MCF 10A (cell line): ENCODE measurements around the gene DNAJC18. TPM values are rescaled to one million over a fixed set of nuclear protein-coding genes. Genes with fewer than 3 reads are reported as not detected.

Source experiments
- BruUV-seq: library from RNA; stranded (reverse); fragments of 400-500 nt; replicated peaks from 2 replicates; lab custom pipeline; 2021; lab: Mats Ljungman, UMichigan
- CTCF ChIA-PET: fragments of 300-600 bp; sonication (Branson Sonifier 250); formaldehyde crosslinking; extraction: SDS; loops from one replicate; lab custom pipeline; 2021; ENCODE audit warnings: antibody characterized with exemption, inconsistent platforms; lab: Yijun Ruan, JAX
- POLR2A ChIA-PET: fragments of 300-600, 350-650 bp; sonication (Branson Sonifier 250); formaldehyde crosslinking; extraction: SDS; loops from one replicate; lab custom pipeline; 2020; ENCODE audit warnings: antibody characterized with exemption, inconsistent platforms; lab: Yijun Ruan, JAX
- DNase-seq: peaks from one replicate; pipeline ENCODE4 v3.0.0-alpha.2; 2018; ENCODE audit not compliant: unreplicated experiment
- H3K27ac Mint-ChIP-seq: one replicate; pipeline ENCODE4 v1.8.0; 2022; ENCODE audit warnings: mild to moderate bottlenecking, low read depth, mixed read lengths; ENCODE audit not compliant: unreplicated experiment
- H3K27me3 Mint-ChIP-seq: one replicate; pipeline ENCODE4 v1.8.0; 2022; ENCODE audit warnings: mixed read lengths; ENCODE audit not compliant: insufficient read depth, unreplicated experiment
- H3K36me3 Mint-ChIP-seq: one replicate; pipeline ENCODE4 v1.8.0; 2022; ENCODE audit warnings: mild to moderate bottlenecking, moderate library complexity, mixed read lengths; ENCODE audit not compliant: insufficient read depth, unreplicated experiment
- H3K4me1 Mint-ChIP-seq: one replicate; pipeline ENCODE4 v1.8.0; 2022; ENCODE audit warnings: mixed read lengths; ENCODE audit not compliant: insufficient read depth, unreplicated experiment
- H3K4me3 Mint-ChIP-seq: one replicate; pipeline ENCODE4 v1.8.0; 2022; ENCODE audit warnings: mild to moderate bottlenecking, moderate library complexity, mixed read lengths; ENCODE audit not compliant: unreplicated experiment
- H3K9me3 Mint-ChIP-seq: one replicate; pipeline ENCODE4 v1.8.0; 2022; ENCODE audit warnings: mixed read lengths; ENCODE audit not compliant: unreplicated experiment
- CTCF ChIP-seq: fragments of 200-600 bp; IDR thresholded peaks from one replicate; pipeline ENCODE4 v1.8.0; 2022; ENCODE audit warnings: antibody characterized with exemption, mild to moderate bottlenecking; ENCODE audit not compliant: unreplicated experiment
- intact Hi-C: fragments of 100-400 bp; cut with micrococcal nuclease; formaldehyde crosslinking; loops from 2 replicates; pipeline ENCODE4 v1.14.1; 2022
- total RNA-seq: library from RNA; stranded (reverse); gene quantifications from 2 replicates; pipeline ENCODE4 v1.2.3, GENCODE V29; 2022

DNAJC18 gene
- total RNA-seq, 1 experiment from 2014 or later, result 15.1 TPM

DNA sequence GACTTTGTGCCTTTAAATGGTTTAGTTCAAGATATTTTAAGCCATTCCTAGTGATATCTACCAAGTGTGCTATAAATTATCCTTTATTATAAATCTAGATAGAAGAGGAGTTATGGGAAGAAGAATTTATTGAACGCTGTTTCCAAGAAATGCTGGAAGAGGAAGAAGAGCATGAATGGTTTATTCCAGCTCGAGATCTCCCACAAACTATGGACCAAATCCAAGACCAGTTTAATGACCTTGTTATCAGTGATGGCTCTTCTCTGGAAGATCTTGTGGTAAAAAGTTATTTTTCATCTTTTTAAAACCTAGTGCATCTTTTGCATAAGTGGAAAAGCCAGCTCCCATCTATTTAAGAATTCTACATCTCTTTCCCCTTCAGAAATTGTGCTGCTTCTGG, 74.9 kb downstream of the DNAJC18 start:
- H3K27ac Mint-ChIP-seq, result no peak overlapping the region
- CTCF ChIA-PET, result no interaction called here
- H3K4me3 Mint-ChIP-seq, result no peak overlapping the region
- no TSS peak for BruUV-seq
- intact Hi-C loops, result no loop called here
- peaks cover 6% of the 10 kb centered on the region for H3K4me1 Mint-ChIP-seq
- no peaks in the 10 kb centered on the region for H3K27me3 Mint-ChIP-seq
- POLR2A ChIA-PET, result interaction anchor here (0.7 to 1.3 kb wide), 2 partner anchors 9 to 19 kb away, joined by 3 to 5 read pairs; no protein-coding TSS in a partner anchor
- no peaks in the 10 kb centered on the region for H3K9me3 Mint-ChIP-seq
- peaks cover 86% of the 10 kb centered on the region for H3K36me3 Mint-ChIP-seq
- no peak for DNase-seq
- TF ChIP-seq CTCF, result no peak

DNA sequence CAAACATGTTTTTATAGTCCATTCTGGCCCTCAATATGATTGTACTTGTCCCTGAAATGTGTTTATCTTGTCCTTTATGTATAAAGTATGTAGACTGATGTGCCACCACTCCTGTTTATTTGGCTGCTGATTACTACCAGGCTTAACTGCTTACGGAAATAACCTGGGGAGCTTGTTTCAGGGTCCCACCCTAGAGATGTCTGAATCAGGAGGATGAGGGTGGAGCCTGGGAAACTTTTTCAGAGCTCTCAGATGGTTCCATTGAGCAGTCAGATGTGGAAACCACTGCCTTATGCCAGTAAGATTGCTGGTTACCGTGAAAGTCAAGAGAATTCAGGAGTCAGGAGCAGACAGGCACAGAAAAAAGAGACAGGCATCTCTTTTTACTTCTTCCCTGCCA, 75.4 kb downstream of the DNAJC18 start:
- Mint-ChIP-seq H3K27ac (no peak overlapping the region), H3K36me3 (peaks cover 86% of the 10 kb centered on the region), H3K9me3 (no peaks in the 10 kb centered on the region), H3K27me3 (no peaks in the 10 kb centered on the region), H3K4me1 (peaks cover 7% of the 10 kb centered on the region), H3K4me3 (no peak overlapping the region)
- TF ChIP-seq CTCF, result no peak
- ChIA-PET POLR2A (interaction anchor here (0.7 to 1.3 kb wide), 2 partner anchors 10 to 18 kb away, joined by 3 to 5 read pairs; no protein-coding TSS in a partner anchor), CTCF (no interaction called here)
- DNase-seq, result no peak
- BruUV-seq, result no TSS peak
- intact Hi-C loops, result no loop called here

- Mint-ChIP-seq H3K4me3 (no peak overlapping the region), H3K36me3 (peaks cover 83% of the 10 kb centered on the region), H3K27me3 (no peaks in the 10 kb centered on the region), H3K4me1 (peaks cover 15% of the 10 kb centered on the region), H3K9me3 (no peaks in the 10 kb centered on the region), H3K27ac (no peak overlapping the region)
- TF ChIP-seq CTCF, result no peak
- no TSS peak for BruUV-seq
- intact Hi-C loops, result no loop called here
- ChIA-PET CTCF (interaction anchor here (0.9 kb wide), 1 partner anchor 10 kb away, joined by 4 read pairs; no protein-coding TSS in a partner anchor), POLR2A (interaction anchor here (0.9 to 1.5 kb wide), 2 partner anchors 12 to 20 kb away, joined by 3 to 11 read pairs; partner anchors contain the start of gene PAIP2)
- DNase-seq, result no peak
Measured at GRCh38 chr5:139361835-139362429, 77.4 kb downstream of the DNAJC18 start.

- H3K9me3 Mint-ChIP-seq, result no peaks in the 10 kb centered on the region
- CTCF ChIA-PET, result no interaction called here
- POLR2A ChIA-PET, result interaction anchor here (0.6 to 1.5 kb wide), 3 partner anchors 18 to 206 kb away, joined by 3 to 11 read pairs (median 3); partner anchors contain the start of genes DNAJC18 and PAIP2
- H3K36me3 Mint-ChIP-seq, result peaks cover 76% of the 10 kb centered on the region
- H3K27ac Mint-ChIP-seq, result no peak overlapping the region
- intact Hi-C loops, result no loop called here
- H3K4me1 Mint-ChIP-seq, result peaks cover 15% of the 10 kb centered on the region
- no peak overlapping the region for H3K4me3 Mint-ChIP-seq
- BruUV-seq, result no TSS peak
- TF ChIP-seq CTCF, result no peak
- H3K27me3 Mint-ChIP-seq, result no peaks in the 10 kb centered on the region
- DNase-seq, result no peak
Measured at GRCh38 chr5:139360384-139360783, 78.9 kb downstream of the DNAJC18 start.

Other genes starting within 250 kb of the DNAJC18 start
- 114 and 175 TPM in 2 replicates for gene SIL1, start 241.2 kb downstream of the DNAJC18 start, total RNA-seq
- 152 and 159 TPM in 2 replicates for gene MATR3, start 145.8 kb downstream of the DNAJC18 start, total RNA-seq
- gene PAIP2, start 97.7 kb downstream of the DNAJC18 start, total RNA-seq, result 104 and 108 TPM in 2 replicates
- not detected in 2 replicates for gene SLC23A1, start 56.2 kb downstream of the DNAJC18 start, total RNA-seq
- not detected in 2 replicates for gene MZB1, start 49.6 kb downstream of the DNAJC18 start, total RNA-seq
- gene PROB1, start 44.4 kb downstream of the DNAJC18 start, total RNA-seq, result 2.3 and 3.1 TPM in 2 replicates
- 9.8 and 11.6 TPM in 2 replicates for gene SPATA24, start 35.4 kb downstream of the DNAJC18 start, total RNA-seq
- gene ECSCR, start 23.2 kb upstream of the DNAJC18 start, total RNA-seq, result not detected in 2 replicates
- not detected in 2 replicates for gene SMIM33, start 31.5 kb upstream of the DNAJC18 start, total RNA-seq
- 33.1 and 35.1 TPM in 2 replicates for gene STING1, start 43.2 kb upstream of the DNAJC18 start, total RNA-seq
- gene UBE2D2, start 121.8 kb upstream of the DNAJC18 start, total RNA-seq, result 306 and 329 TPM in 2 replicates
- gene CXXC5, start 208.8 kb upstream of the DNAJC18 start, total RNA-seq, result 7.8 and 10.9 TPM in 2 replicates